ENCODE results near the gene SDCBP2.

GRCh38 chr20:1304710-1305515 lies 24.0 kb downstream of the SDCBP2 start:
- TF ChIP-seq, protein P1, sequence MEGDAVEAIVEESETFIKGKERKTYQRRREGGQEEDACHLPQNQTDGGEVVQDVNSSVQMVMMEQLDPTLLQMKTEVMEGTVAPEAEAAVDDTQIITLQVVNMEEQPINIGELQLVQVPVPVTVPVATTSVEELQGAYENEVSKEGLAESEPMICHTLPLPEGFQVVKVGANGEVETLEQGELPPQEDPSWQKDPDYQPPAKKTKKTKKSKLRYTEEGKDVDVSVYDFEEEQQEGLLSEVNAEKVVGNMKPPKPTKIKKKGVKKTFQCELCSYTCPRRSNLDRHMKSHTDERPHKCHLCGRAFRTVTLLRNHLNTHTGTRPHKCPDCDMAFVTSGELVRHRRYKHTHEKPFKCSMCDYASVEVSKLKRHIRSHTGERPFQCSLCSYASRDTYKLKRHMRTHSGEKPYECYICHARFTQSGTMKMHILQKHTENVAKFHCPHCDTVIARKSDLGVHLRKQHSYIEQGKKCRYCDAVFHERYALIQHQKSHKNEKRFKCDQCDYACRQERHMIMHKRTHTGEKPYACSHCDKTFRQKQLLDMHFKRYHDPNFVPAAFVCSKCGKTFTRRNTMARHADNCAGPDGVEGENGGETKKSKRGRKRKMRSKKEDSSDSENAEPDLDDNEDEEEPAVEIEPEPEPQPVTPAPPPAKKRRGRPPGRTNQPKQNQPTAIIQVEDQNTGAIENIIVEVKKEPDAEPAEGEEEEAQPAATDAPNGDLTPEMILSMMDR (IDR thresholded peaks at IDR 0.05): no peak
- no peak for TF ChIP-seq POLR2A (IDR thresholded peaks at IDR 0.05)

All from heart left ventricle (tissue), 13 donors.